ENCODE measurements around the gene MICOS13.
A peak's percentile ranks its signal among the peaks of the same experiment; 100 is the strongest.

Gene MICOS13

GRCh38 chr19:5697022-5697889, 16.9 kb upstream of the MICOS13 start:
- H3K9me3 ChIP-seq (ENCODE audit: control insufficient read depth, insufficient read depth, low read length) = no peaks in the 10 kb centered on the region
- H3K9ac ChIP-seq (ENCODE audit: low read depth, low read length) = no peak overlapping the region
- H3K4me1 ChIP-seq (ENCODE audit: control insufficient read depth, insufficient read depth, low read length) = no peaks in the 10 kb centered on the region
- peaks cover 77% of the 10 kb centered on the region for H3K36me3 ChIP-seq (ENCODE audit: control insufficient read depth, insufficient read depth, low read length)
- H3K4me3 ChIP-seq (ENCODE audit: low read depth, low read length) = no peak overlapping the region
- H3K27me3 ChIP-seq (ENCODE audit: control insufficient read depth, insufficient read depth, low read length) = no peaks in the 10 kb centered on the region

DNA sequence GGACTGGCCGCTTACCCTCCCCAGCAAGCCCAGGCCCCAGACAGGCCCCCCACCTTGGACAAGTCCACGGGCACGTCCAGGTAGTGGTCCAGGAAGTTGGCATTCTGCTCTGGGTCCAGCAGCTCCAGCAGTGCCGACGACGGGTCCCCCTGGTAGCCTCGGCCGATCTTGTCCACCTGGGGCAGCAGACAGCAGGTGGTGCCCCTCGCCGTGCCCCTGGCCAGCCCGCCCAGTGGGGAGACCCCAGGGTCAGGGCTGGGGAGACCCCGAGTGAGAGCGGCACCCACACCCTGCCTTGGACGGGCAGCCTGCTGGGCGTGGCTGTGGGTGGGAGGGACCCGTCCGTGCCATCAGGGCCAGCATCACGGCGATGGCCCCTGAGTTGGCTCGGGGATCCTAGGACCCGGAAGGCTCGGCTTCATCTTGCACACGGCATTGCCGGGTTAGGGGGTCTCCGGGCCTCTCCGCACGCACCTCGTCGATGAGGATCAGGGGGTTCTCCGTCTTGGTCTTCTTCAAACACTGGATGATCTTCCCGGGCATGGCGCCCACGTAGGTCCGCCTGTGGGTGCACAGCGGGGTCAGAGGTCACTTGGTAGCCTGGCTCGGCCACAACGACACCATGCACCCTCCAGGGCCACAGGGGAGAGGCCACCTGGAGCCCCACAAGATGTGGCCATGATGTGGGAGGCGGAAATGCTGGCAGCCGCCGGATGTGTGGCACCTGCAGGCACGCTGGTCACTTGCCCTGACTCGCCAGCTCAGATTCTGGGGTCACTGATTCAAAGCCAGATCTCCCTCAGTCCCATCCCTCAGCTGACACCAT, 16.1 kb upstream of the MICOS13 start:
- Histone ChIP-seq H3K9ac (ENCODE audit: low read depth, low read length) (no peak overlapping the region), H3K36me3 (ENCODE audit: control insufficient read depth, insufficient read depth, low read length) (peaks cover 85% of the 10 kb centered on the region), H3K4me3 (ENCODE audit: low read depth, low read length) (no peak overlapping the region), H3K9me3 (ENCODE audit: control insufficient read depth, insufficient read depth, low read length) (no peaks in the 10 kb centered on the region), H3K4me1 (ENCODE audit: control insufficient read depth, insufficient read depth, low read length) (no peaks in the 10 kb centered on the region), H3K27me3 (ENCODE audit: control insufficient read depth, insufficient read depth, low read length) (no peaks in the 10 kb centered on the region)

DNA sequence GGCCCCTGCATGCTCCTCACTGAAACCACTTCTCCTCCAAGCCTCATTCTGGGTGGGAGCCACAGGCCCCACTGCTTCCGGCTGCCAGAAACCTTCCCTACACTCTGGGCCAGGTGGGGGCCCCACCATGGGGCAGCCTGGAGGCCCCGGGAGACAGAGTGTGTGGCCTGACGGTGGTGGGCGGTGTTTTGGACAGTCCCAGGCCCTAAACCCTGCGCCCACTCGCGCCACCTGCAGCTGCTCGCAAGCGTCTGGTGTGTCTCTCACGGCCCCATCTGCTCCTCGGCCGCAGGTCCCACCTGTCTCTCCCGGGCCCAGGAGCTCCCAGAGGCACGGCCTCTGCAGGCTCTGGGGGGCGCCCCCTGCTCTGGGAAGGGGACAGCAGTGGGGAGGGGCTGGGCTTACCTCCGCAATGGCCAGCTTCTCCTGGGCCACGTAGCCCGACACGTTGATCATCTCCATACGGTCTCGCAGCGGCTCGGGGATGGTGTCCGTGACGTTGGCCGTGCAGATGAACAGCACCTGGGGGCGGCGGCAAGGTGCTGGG, 15.4 kb upstream of the MICOS13 start:
- Histone ChIP-seq H3K4me3 (ENCODE audit: low read depth, low read length) (no peak overlapping the region), H3K36me3 (ENCODE audit: control insufficient read depth, insufficient read depth, low read length) (peaks cover 85% of the 10 kb centered on the region), H3K27me3 (ENCODE audit: control insufficient read depth, insufficient read depth, low read length) (no peaks in the 10 kb centered on the region), H3K9me3 (ENCODE audit: control insufficient read depth, insufficient read depth, low read length) (no peaks in the 10 kb centered on the region), H3K4me1 (ENCODE audit: control insufficient read depth, insufficient read depth, low read length) (no peaks in the 10 kb centered on the region), H3K9ac (ENCODE audit: low read depth, low read length) (no peak overlapping the region)

GRCh38 chr19:5694956-5695648, 14.8 kb upstream of the MICOS13 start:
- Histone ChIP-seq H3K9ac (ENCODE audit: low read depth, low read length) (no peak overlapping the region), H3K9me3 (ENCODE audit: control insufficient read depth, insufficient read depth, low read length) (no peaks in the 10 kb centered on the region), H3K27me3 (ENCODE audit: control insufficient read depth, insufficient read depth, low read length) (no peaks in the 10 kb centered on the region), H3K4me3 (ENCODE audit: low read depth, low read length) (no peak overlapping the region), H3K36me3 (ENCODE audit: control insufficient read depth, insufficient read depth, low read length) (peaks cover 82% of the 10 kb centered on the region), H3K4me1 (ENCODE audit: control insufficient read depth, insufficient read depth, low read length) (no peaks in the 10 kb centered on the region)

- H3K4me3 ChIP-seq (ENCODE audit: low read depth, low read length) = no peak overlapping the region
- H3K9ac ChIP-seq (ENCODE audit: low read depth, low read length) = no peak overlapping the region
- H3K36me3 ChIP-seq (ENCODE audit: control insufficient read depth, insufficient read depth, low read length) = peaks cover 79% of the 10 kb centered on the region
- no peaks in the 10 kb centered on the region for H3K27me3 ChIP-seq (ENCODE audit: control insufficient read depth, insufficient read depth, low read length)
- H3K9me3 ChIP-seq (ENCODE audit: control insufficient read depth, insufficient read depth, low read length) = no peaks in the 10 kb centered on the region
- H3K4me1 ChIP-seq (ENCODE audit: control insufficient read depth, insufficient read depth, low read length) = no peaks in the 10 kb centered on the region
These were observed 14.0 kb upstream of the MICOS13 start for GRCh38 chr19:5694167-5694955.

- Histone ChIP-seq H3K27me3 (ENCODE audit: control insufficient read depth, insufficient read depth, low read length) (no peaks in the 10 kb centered on the region), H3K9ac (ENCODE audit: low read depth, low read length) (no peak overlapping the region), H3K4me3 (ENCODE audit: low read depth, low read length) (no peak overlapping the region), H3K9me3 (ENCODE audit: control insufficient read depth, insufficient read depth, low read length) (no peaks in the 10 kb centered on the region), H3K36me3 (ENCODE audit: control insufficient read depth, insufficient read depth, low read length) (peaks cover 72% of the 10 kb centered on the region), H3K4me1 (ENCODE audit: control insufficient read depth, insufficient read depth, low read length) (no peaks in the 10 kb centered on the region)
These were observed 13.2 kb upstream of the MICOS13 start for GRCh38 chr19:5693195-5694166.

- peaks cover 67% of the 10 kb centered on the region for H3K36me3 ChIP-seq (ENCODE audit: control insufficient read depth, insufficient read depth, low read length)
- no peaks in the 10 kb centered on the region for H3K27me3 ChIP-seq (ENCODE audit: control insufficient read depth, insufficient read depth, low read length)
- no peaks in the 10 kb centered on the region for H3K4me1 ChIP-seq (ENCODE audit: control insufficient read depth, insufficient read depth, low read length)
- no peak overlapping the region for H3K4me3 ChIP-seq (ENCODE audit: low read depth, low read length)
- no peaks in the 10 kb centered on the region for H3K9me3 ChIP-seq (ENCODE audit: control insufficient read depth, insufficient read depth, low read length)
- no peak overlapping the region for H3K9ac ChIP-seq (ENCODE audit: low read depth, low read length)
These were observed 12.4 kb upstream of the MICOS13 start for GRCh38 chr19:5692723-5693194.

GRCh38 chr19:5691822-5692722, 11.8 kb upstream of the MICOS13 start:
- no peaks in the 10 kb centered on the region for H3K9me3 ChIP-seq (ENCODE audit: control insufficient read depth, insufficient read depth, low read length)
- no peak overlapping the region for H3K9ac ChIP-seq (ENCODE audit: low read depth, low read length)
- H3K4me1 ChIP-seq (ENCODE audit: control insufficient read depth, insufficient read depth, low read length) = no peaks in the 10 kb centered on the region
- H3K36me3 ChIP-seq (ENCODE audit: control insufficient read depth, insufficient read depth, low read length) = peaks cover 64% of the 10 kb centered on the region
- no peaks in the 10 kb centered on the region for H3K27me3 ChIP-seq (ENCODE audit: control insufficient read depth, insufficient read depth, low read length)
- peak overlapping the region; percentile 94 for H3K4me3 ChIP-seq (ENCODE audit: low read depth, low read length)

- H3K4me3 ChIP-seq (ENCODE audit: low read depth, low read length) = peak overlapping the region; percentile 94
- H3K36me3 ChIP-seq (ENCODE audit: control insufficient read depth, insufficient read depth, low read length) = peaks cover 56% of the 10 kb centered on the region
- H3K9ac ChIP-seq (ENCODE audit: low read depth, low read length) = peak overlapping the region; percentile 99
- no peaks in the 10 kb centered on the region for H3K27me3 ChIP-seq (ENCODE audit: control insufficient read depth, insufficient read depth, low read length)
- H3K9me3 ChIP-seq (ENCODE audit: control insufficient read depth, insufficient read depth, low read length) = no peaks in the 10 kb centered on the region
- no peaks in the 10 kb centered on the region for H3K4me1 ChIP-seq (ENCODE audit: control insufficient read depth, insufficient read depth, low read length)
These were observed 10.9 kb upstream of the MICOS13 start for GRCh38 chr19:5690955-5691821.

Data from iPS-15b (cell line).